Mucosa of gallbladder (tissue), 1 donor: Measurements from ENCODE around the gene ITPRID1. TPM values are rescaled to one million over a fixed set of nuclear protein-coding genes. Genes with fewer than 3 reads are reported as not detected.
"Not testable (repeated sequence)": the region's sequence is repeated elsewhere in the genome, so short reads cannot be mapped to it uniquely, and the experiment has no call there.

Experiments used
- DNase-seq: peaks from one replicate; pipeline ENCODE4 v3.0.0-alpha.2; 2020; ENCODE audit warnings: low spot score
- total RNA-seq: library from RNA; stranded (reverse); gene quantifications from one replicate; pipeline ENCODE4 v1.2.1, GENCODE V29; 2021
- donor health status: DM: no; HTN: no; CAD: no.

The ITPRID1 gene
- total RNA-seq, 1 donor from 2014 or later = 0.43 TPM

- DNase-seq = no peak
Observed at GRCh38 chr7:31516680-31517502, 3.0 kb downstream of the ITPRID1 start.

GRCh38 chr7:31517513-31517912, 3.6 kb downstream of the ITPRID1 start:
- DNase-seq = no peak

DNA sequence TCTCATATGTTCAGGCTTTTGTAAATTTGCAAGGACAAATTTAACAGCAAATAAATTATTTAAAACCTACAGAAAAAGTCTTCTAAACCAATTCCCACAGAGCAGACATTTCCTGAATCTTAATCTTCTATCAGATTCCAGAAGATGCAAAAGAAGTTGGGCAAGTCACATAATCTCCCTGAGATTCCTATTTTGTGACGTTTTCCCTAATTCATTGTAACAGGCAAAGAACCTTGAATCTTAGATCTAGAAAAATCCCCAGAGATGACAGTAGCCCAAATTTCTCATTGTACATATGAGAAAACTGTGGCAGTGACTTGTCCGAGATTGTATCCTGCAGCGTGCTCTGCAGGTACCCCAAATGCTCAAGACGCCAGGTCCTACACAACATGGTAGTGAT, 4.9 kb downstream of the ITPRID1 start:
- no peak for DNase-seq

DNA sequence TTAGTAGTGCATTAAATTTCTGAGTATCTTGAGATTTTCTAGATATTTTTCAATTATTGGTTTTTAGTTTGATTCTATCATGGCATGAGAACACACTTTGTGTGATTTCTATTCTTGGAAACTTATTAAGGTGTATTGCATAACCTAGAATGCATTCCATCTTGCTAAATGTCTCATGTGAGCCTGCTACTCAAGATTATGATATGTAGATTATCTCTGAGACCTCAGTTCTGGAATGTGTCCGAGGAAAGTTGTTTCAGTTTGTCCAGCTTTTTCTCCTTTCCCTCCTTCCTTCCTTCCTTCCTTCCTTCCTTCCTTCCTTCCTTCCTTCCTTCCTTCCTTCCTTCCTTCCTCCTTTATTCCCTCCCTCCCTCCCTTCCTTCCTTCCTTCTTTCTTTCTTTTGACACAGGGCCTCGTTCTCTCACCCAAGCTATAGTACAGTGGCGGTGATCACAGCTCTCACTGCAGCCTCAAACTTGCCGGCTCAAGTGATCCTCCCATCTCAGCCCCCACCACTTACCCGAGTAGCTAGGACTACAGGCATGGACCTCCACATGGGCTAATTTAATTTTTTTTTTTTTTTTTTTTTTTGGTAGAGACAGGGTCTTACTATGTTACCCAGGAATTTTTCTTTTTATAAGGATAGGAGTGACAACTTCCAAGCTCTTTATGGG, 7.6 kb downstream of the ITPRID1 start:
- no peak for DNase-seq

- no peak for DNase-seq
Observed at GRCh38 chr7:31526864-31527263, 13.0 kb downstream of the ITPRID1 start.

- no peak for DNase-seq
Observed at GRCh38 chr7:31529103-31529502, 15.2 kb downstream of the ITPRID1 start.

DNA sequence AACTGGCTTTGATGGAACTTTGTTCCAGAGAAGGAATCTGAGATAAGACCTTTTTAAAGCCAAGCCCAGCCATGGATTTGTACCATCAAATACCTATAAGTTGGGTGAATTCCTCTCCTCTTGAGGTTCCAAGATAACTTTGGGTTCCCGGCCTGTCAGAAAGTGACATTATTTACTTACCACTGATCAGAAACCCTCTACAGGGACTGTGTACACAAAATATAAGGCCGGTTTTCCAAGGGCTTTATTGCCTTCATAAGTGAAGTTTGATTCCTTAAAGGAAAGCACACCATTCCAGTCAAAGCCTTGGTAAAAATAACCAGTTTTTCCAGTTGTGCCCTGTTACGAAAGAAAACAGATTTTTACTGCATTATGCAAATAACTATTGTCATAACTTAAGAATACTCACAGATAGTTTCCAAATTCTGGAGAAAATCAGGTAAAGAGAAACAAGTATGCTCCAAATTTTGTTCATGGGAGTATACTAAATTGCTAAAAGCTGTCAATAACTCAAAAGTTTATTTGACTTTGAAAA, 26.8 kb downstream of the ITPRID1 start:
- not testable (repeated sequence) for DNase-seq

DNA sequence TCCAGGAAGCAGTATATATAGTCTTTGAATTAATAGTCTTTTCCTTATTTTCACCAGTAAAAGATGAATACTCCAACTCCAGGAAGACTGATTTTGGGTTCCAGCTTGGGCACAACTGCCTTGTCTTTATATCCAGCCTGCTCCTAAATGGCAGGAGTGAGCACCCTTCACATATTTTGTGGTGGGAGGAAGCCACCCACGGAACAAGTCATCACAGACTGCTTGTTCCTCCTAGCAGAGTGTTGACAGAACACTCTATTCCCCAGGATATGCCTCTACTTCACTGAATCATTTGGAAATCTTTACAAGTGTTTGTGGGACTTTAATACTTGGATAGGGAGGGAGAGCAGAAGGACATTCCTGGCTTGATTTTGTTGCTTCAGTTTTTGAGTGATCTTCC, 31.7 kb downstream of the ITPRID1 start:
- no peak for DNase-seq

DNA sequence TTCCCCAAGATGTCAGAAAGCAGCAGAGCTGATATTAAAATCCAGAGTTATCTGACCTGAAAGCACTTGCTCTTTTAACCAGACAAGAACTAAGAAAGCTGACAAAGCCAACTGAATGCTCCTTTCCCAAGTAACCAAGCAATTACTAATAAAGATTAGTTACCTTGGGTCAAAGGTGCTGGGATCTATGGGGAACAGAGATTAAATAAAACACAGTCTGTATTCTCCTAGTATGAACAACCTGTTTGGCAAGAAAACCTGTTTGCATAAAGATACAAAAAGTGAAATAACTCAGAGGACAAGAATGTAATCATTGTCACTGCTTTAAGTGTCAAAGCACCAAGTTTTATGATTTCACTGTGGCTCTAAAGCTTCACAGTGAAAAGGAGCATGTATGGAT, 35.7 kb downstream of the ITPRID1 start:
- DNase-seq = no peak

- peak; percentile 32 for DNase-seq
Observed at GRCh38 chr7:31550432-31550831, 36.5 kb downstream of the ITPRID1 start.

DNA sequence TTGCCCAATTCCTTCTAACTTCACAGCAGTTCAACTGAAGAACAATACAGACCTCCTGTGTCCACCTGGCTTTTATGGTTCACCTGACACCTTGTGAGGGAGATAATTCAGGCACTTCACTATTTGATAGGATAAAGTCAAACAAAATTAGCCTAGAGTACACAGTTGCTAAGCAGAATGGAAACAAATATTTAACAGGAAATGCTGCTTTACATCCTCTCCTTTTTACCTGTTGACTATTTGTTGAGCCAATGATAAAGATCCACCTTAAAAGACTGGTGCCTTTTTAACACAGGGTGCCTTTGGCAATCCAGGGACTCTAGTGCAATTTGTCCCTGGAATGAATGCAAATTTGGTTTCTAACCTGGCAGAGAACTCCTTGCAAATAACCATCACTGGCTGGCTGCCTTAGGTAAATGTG, 39.8 kb downstream of the ITPRID1 start:
- no peak for DNase-seq

- no peak for DNase-seq
Observed at GRCh38 chr7:31562002-31562401, 48.1 kb downstream of the ITPRID1 start.

DNA sequence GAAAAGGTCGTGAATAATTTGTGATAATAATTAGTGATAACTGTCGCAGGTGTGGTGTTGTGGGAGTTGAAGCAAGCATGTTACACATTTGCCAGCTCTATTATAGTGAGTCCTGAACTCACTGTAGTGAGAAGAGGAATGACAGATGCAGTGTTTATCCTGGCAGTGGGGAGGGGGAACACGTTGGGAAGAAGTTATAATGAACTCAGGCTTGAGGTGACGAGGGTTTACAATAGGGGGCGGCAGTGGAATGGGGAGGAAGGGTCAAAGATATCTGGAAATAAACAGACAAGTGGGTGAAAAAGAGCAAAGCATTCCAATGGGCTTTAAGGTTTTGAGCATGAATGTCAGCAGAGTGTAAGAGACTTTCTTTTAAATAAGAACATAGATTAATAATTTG, 49.6 kb downstream of the ITPRID1 start:
- no peak for DNase-seq

- no peak for DNase-seq
Observed at GRCh38 chr7:31563951-31564350, 50.1 kb downstream of the ITPRID1 start.

DNA sequence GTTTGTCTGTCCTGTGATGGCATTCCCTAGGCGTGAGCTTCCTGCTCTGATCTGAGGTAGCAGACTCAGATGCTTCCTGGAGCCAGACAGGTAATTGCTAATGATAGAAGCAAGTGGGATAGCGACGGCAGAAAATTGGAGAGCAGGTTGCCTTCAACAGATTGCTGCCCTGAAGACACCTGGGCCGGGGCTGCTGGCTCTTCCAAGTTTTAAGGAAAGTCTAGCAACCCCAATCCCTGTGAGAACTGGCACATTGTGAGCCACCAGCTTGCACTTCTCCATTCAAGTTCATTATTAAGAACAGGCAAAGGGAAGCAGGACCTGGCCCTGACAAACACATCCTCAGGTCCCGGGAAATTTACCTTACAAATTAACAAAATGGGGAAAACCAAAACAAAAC, 50.8 kb downstream of the ITPRID1 start:
- DNase-seq = no peak

DNA sequence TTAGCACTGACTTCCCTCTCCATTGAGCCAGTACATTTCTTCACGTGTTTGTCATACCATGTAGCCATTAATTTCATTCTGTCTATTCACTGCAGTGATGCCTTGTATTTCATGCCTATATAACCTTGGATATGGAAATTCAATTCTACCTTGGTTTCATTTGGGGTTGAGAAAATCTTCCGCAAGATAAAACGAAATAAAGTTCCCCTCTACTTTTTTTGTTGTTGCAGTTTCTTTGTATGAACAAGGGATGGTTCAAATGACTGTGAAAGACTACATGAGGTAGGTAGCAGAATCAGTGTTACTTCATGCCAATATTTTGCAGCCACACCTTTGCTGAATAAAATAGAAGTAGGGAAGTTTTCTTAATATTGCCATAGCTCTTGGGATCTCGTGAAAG, 55.6 kb downstream of the ITPRID1 start:
- no peak for DNase-seq

DNA sequence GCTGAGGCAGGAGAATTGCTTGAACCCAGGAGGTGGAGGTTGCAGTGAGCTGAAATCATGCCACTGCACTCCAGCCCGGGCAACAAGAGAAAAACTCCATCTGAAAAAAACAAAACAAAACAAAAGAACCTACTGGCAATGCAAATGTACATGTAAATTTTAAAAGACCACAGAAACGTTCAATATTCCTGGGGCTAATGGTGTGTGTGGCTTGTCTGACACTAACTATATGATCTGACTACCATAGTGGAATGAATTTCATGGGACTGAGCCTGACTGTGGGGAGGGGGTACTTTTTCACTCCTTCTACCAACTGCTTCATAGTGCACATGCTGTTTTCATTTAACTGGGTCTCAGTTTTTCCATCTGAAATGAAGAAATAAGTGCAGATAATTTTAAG, 69.6 kb downstream of the ITPRID1 start:
- DNase-seq = no peak

DNA sequence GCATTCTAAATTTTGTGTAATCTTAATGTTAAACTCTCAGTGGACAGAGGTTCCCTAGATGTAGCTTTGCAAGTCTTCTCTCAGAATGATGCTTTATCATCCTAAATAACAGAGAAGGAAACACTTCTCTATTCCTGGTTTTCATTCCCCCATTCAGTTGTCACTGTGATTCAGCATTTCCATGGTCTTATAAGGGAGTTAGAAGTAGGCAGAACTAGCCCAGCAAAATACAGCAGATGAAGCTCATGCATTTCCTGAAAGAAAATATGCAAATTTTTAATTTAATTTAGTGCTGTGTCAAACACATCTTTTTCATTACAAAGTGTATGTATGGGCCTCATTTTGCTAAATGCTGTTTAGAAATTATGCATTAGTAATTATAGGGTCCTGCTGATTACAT, 70.1 kb downstream of the ITPRID1 start:
- DNase-seq = no peak

- DNase-seq = no peak
Observed at GRCh38 chr7:31595390-31595789, 81.5 kb downstream of the ITPRID1 start.

DNA sequence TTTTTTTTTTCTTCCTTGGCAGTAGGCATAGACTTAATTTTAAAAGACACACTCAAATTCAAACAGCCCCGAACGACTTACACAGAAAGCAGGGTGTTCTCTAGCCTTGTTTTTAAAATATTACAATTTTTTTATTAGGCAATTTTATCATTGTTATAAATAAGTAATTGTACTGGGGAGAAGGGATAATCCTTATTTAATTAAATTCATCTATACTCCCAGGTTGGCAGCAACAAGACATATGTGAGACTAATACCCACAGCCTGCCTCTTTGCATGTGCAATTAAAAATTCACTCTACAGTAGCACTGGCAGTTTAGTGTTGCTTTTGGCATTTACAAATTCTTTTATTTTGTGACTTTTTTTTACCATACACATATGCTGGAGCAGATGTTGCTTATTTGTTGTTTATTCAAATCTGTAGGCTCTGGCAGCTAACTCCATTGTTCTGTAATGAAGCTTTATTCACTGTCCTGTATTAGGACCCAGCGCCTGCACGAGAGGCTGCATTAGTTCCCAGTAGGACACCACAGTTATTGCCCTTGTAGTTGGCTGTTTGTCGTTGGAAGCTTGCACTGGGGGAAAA, 88.2 kb downstream of the ITPRID1 start:
- no peak for DNase-seq

- no peak for DNase-seq
Observed at GRCh38 chr7:31603046-31603445, 89.2 kb downstream of the ITPRID1 start.

DNA sequence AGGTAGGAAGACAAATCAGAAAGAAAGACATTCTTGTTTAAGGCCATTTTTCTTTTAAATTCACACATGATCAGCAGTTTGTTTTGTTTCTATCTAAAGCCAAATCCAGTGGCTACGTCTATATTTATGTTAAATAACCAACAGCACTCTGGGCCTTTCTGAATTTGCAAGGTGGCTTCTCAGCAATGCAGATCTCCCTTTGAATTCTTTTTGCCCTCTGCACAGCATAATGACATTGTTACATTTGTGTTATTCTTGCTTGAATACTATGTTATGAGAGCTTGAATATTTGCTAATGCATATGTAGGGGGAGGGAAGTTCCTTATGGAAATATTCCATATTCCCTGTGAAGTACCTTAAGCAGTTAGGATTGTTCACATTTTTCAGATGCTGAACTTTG, 99.7 kb downstream of the ITPRID1 start:
- DNase-seq = no peak

- no peak for DNase-seq
Observed at GRCh38 chr7:31633467-31633866, 119.6 kb downstream of the ITPRID1 start.
